ENCODE data around the gene SIRT1. TPM values are rescaled to one million over a fixed set of nuclear protein-coding genes. Genes with fewer than 3 reads are reported as not detected.

The SIRT1 gene
- total RNA-seq, 1 experiment from 2014 or later = 22.8 TPM

- RAD21 ChIA-PET (ENCODE audit: low non-redundant PET in 1 of 2, low total read pairs in 2 of 2, uncharacterized antibody in 2 of 2, unreplicated experiment in 2 of 2) = no interaction called here
These were observed 49.9 kb downstream of the SIRT1 start for GRCh38 chr10:67934336-67934735.

More at GRCh38 chr10:67934336-67934735, 49.9 kb downstream of the SIRT1 start:
- no peaks in the 10 kb centered on the region for H3K9me2 ChIP-seq (ENCODE audit: insufficient read depth)
- no peaks in the 10 kb centered on the region for H3K4me1 ChIP-seq (ENCODE audit: control insufficient read depth in 1 of 2, insufficient read depth in 2 of 2, low read length in 2 of 2)
- no peak for ATAC-seq
- no peak overlapping the region for H3K9ac ChIP-seq (ENCODE audit: low read length)
- DNase-seq (ENCODE audit: low read depth, low spot score) = no peak
- H2AFZ ChIP-seq (ENCODE audit: low read depth, low read length, poor library complexity, severe bottlenecking) = no peak overlapping the region
- TF ChIP-seq REST (IDR thresholded peaks at IDR 0.05; ENCODE audit: low read depth) = no peak
- TF ChIP-seq TCF7L2 (IDR thresholded peaks at IDR 0.05; ENCODE audit: borderline replicate concordance, extremely low read depth, insufficient read depth, insufficient read length) = no peak
- no peak for TF ChIP-seq YY1 (IDR thresholded peaks at IDR 0.05; ENCODE audit: extremely low read depth, insufficient replicate concordance, low read depth, low read length)
- no peak for TF ChIP-seq FOSL1 (IDR thresholded peaks at IDR 0.05; ENCODE audit: low read depth)
- TF ChIP-seq JUND (IDR thresholded peaks at IDR 0.05) = no peak
- TF ChIP-seq SRF (IDR thresholded peaks at IDR 0.05; ENCODE audit: low read depth) = no peak
- no peak for TF ChIP-seq EGR1 (IDR thresholded peaks at IDR 0.05; ENCODE audit: low read depth)
- TF ChIP-seq ZFX (IDR thresholded peaks at IDR 0.05) = no peak
- no peak for TF ChIP-seq ZBTB33 (IDR thresholded peaks at IDR 0.05; ENCODE audit: extremely low read depth, insufficient replicate concordance, low read length)
- no peak for TF ChIP-seq ELF1 (IDR thresholded peaks at IDR 0.05; ENCODE audit: borderline replicate concordance, low read depth)
- no peak for TF ChIP-seq EZH2phosphoT487 (IDR thresholded peaks at IDR 0.05; ENCODE audit: borderline replicate concordance)
- TF ChIP-seq MAX (IDR thresholded peaks at IDR 0.05) = no peak
- TF ChIP-seq POLR2A (IDR thresholded peaks at IDR 0.05; ENCODE audit: borderline replicate concordance, extremely low read depth, insufficient read depth, insufficient read length) = no peak
- no peak for TF ChIP-seq ATF3 (IDR thresholded peaks at IDR 0.05)
- no peak for TF ChIP-seq EZH2 (IDR thresholded peaks at IDR 0.05)
- no peak for TF ChIP-seq CEBPB (IDR thresholded peaks at IDR 0.05; ENCODE audit: low read depth)
- TF ChIP-seq ZNF274 (IDR thresholded peaks at IDR 0.05; ENCODE audit: low read depth, low read length) = no peak
- no peak for TF ChIP-seq CTCF (IDR thresholded peaks at IDR 0.05 in 2 of 3, conservative IDR thresholded peaks at IDR 0.05 in 1 of 3; ENCODE audit: borderline replicate concordance in 1 of 3, insufficient read depth in 1 of 3, low read depth in 2 of 3, low read length in 2 of 3)
- TF ChIP-seq SIN3A (IDR thresholded peaks at IDR 0.05; ENCODE audit: low read depth) = no peak
- TF ChIP-seq SP1 (IDR thresholded peaks at IDR 0.05; ENCODE audit: low read depth) = no peak
- no peak overlapping the region for H3K4me3 ChIP-seq (replicated peaks in 1 of 2; ENCODE audit: low read depth in 1 of 2, low read length in 2 of 2)
- POLR2A ChIA-PET = no interaction called here
- no peaks in the 10 kb centered on the region for H4K20me1 ChIP-seq (ENCODE audit: insufficient read depth)
- no peaks in the 10 kb centered on the region for H3K27me3 ChIP-seq (ENCODE audit: insufficient read depth, low read length)
- CTCF ChIA-PET = no interaction called here
- peaks cover 0 to 13% of the 10 kb centered on the region in 2 experiments; a peak in 3 of 4 replicates for H3K36me3 ChIP-seq (ENCODE audit: control insufficient read depth in 1 of 2, insufficient read depth in 2 of 2, low read length in 2 of 2)
- BruUV-seq (replicated peaks) = no TSS peak
- intact Hi-C loops (cut with micrococcal nuclease) = loop anchor here (5.0 kb wide), 1 partner anchor 98 kb away; no protein-coding TSS in a partner anchor
- no peaks in the 10 kb centered on the region for H3K9me3 ChIP-seq (ENCODE audit: control insufficient read depth in 1 of 2, insufficient read depth in 1 of 2, low read depth in 1 of 2, low read length in 2 of 2)
- H3K79me2 ChIP-seq (ENCODE audit: insufficient read depth, low read length) = no peaks in the 10 kb centered on the region
- H3K4me2 ChIP-seq (ENCODE audit: low read length) = no peak overlapping the region
- H3K27ac ChIP-seq (ENCODE audit: low read depth, low read length) = no peak overlapping the region

All from HCT116 (cell line).